Stimulated activated memory B cell treated with anti-CD40 and anti-IgM and Interleukin-4, amounts not matched to agents 10 μg/mL and 1 μg/mL and 100 μg/mL, for 72 hours (primary cell): ENCODE measurements around the gene TMPRSS9.

Experiments used
- ATAC-seq: fragments of 150-1000 bp; cut with Tn5 transposase; 2 replicates; pipeline ENCODE4 v1.10.0; 2021
- H3K27ac Mint-ChIP-seq: one replicate; pipeline ENCODE4 v1.8.0; 2022; ENCODE audit warnings: mild to moderate bottlenecking, mixed read lengths
- H3K27me3 Mint-ChIP-seq: one replicate; pipeline ENCODE4 v1.8.0; 2022; ENCODE audit warnings: mixed read lengths
- H3K36me3 Mint-ChIP-seq: one replicate; pipeline ENCODE4 v1.8.0; 2022; ENCODE audit warnings: mixed read lengths
- H3K4me1 Mint-ChIP-seq: one replicate; pipeline ENCODE4 v1.8.0; 2022; ENCODE audit warnings: mixed read lengths
- H3K4me3 Mint-ChIP-seq: one replicate; pipeline ENCODE4 v1.8.0; 2022; ENCODE audit warnings: mild to moderate bottlenecking, moderate library complexity, mixed read lengths
- H3K9me3 Mint-ChIP-seq: one replicate; pipeline ENCODE4 v1.8.0; 2022; ENCODE audit warnings: mixed read lengths

TMPRSS9 gene

GRCh38 chr19:2325281-2326046 lies 34.6 kb upstream of the TMPRSS9 start:
- peak; percentile 5 for ATAC-seq
- Mint-ChIP-seq H3K27ac (peak overlapping the region; percentile 89), H3K4me3 (peak overlapping the region; percentile 71), H3K27me3 (no peaks in the 10 kb centered on the region), H3K9me3 (no peaks in the 10 kb centered on the region), H3K36me3 (peaks cover 29% of the 10 kb centered on the region), H3K4me1 (peaks cover 66% of the 10 kb centered on the region)

GRCh38 chr19:2326699-2327360 lies 33.2 kb upstream of the TMPRSS9 start:
- Mint-ChIP-seq H3K4me3 (peak overlapping the region; percentile 96), H3K9me3 (no peaks in the 10 kb centered on the region), H3K27ac (peak overlapping the region; percentile 89), H3K36me3 (peaks cover 29% of the 10 kb centered on the region), H3K4me1 (peaks cover 77% of the 10 kb centered on the region), H3K27me3 (no peaks in the 10 kb centered on the region)
- ATAC-seq: no peak

- Mint-ChIP-seq H3K9me3 (no peaks in the 10 kb centered on the region), H3K4me3 (peak overlapping the region; percentile 96), H3K27ac (peak overlapping the region; percentile 89), H3K4me1 (peaks cover 85% of the 10 kb centered on the region), H3K36me3 (peaks cover 26% of the 10 kb centered on the region), H3K27me3 (no peaks in the 10 kb centered on the region)
- ATAC-seq: peak; percentile 59
These were observed 32.2 kb upstream of the TMPRSS9 start for GRCh38 chr19:2327773-2328400.

GRCh38 chr19:2328401-2329148 lies 31.5 kb upstream of the TMPRSS9 start, which contains the start of the genes LSM7 and SPPL2B:
TSS of gene LSM7 (minus strand) at chr19:2328586. CDS start at chr19:2328566, 20 bp downstream.
TSS of gene SPPL2B (plus strand) at chr19:2328684. CDS start at chr19:2328710, 26 bp downstream.
- Mint-ChIP-seq H3K36me3 (peaks cover 21% of the 10 kb centered on the region), H3K9me3 (no peaks in the 10 kb centered on the region), H3K27me3 (no peaks in the 10 kb centered on the region), H3K4me3 (peak within 1 kb of the TSS; percentile 96), H3K27ac (peak within 1 kb of the TSS; percentile 89), H3K4me1 (peaks cover 87% of the 10 kb centered on the region)
- peak; percentile 71 for ATAC-seq

GRCh38 chr19:2329149-2329478 lies 31.0 kb upstream of the TMPRSS9 start:
- Mint-ChIP-seq H3K27ac (peak overlapping the region; percentile 89), H3K27me3 (no peaks in the 10 kb centered on the region), H3K36me3 (peaks cover 17% of the 10 kb centered on the region), H3K4me1 (peaks cover 88% of the 10 kb centered on the region), H3K4me3 (peak overlapping the region; percentile 96), H3K9me3 (no peaks in the 10 kb centered on the region)
- no peak for ATAC-seq

GRCh38 chr19:2329501-2329916 lies 30.6 kb upstream of the TMPRSS9 start:
- Mint-ChIP-seq H3K27me3 (no peaks in the 10 kb centered on the region), H3K27ac (peak overlapping the region; percentile 89), H3K36me3 (peaks cover 13% of the 10 kb centered on the region), H3K9me3 (no peaks in the 10 kb centered on the region), H3K4me1 (peaks cover 85% of the 10 kb centered on the region), H3K4me3 (peak overlapping the region; percentile 96)
- no peak for ATAC-seq

- peaks cover 15% of the 10 kb centered on the region for H3K36me3 Mint-ChIP-seq
- no peaks in the 10 kb centered on the region for H3K27me3 Mint-ChIP-seq
- peaks cover under 1% of the 10 kb centered on the region for H3K9me3 Mint-ChIP-seq
- H3K4me1 Mint-ChIP-seq: peaks cover 78% of the 10 kb centered on the region
- H3K4me3 Mint-ChIP-seq: peak overlapping the region; percentile 42
- no peak for ATAC-seq
- H3K27ac Mint-ChIP-seq: peak overlapping the region; percentile 89
These were observed 29.8 kb upstream of the TMPRSS9 start for GRCh38 chr19:2330255-2330631.

- Mint-ChIP-seq H3K36me3 (peaks cover 16% of the 10 kb centered on the region), H3K27me3 (no peaks in the 10 kb centered on the region), H3K4me3 (peak overlapping the region; percentile 42), H3K9me3 (peaks cover 6% of the 10 kb centered on the region), H3K27ac (peak overlapping the region; percentile 89), H3K4me1 (peaks cover 78% of the 10 kb centered on the region)
- ATAC-seq: no peak
These were observed 29.3 kb upstream of the TMPRSS9 start for GRCh38 chr19:2330632-2331284.

GRCh38 chr19:2331601-2332246 lies 28.3 kb upstream of the TMPRSS9 start:
- Mint-ChIP-seq H3K27me3 (no peaks in the 10 kb centered on the region), H3K36me3 (peaks cover 19% of the 10 kb centered on the region), H3K9me3 (peaks cover 6% of the 10 kb centered on the region), H3K27ac (peak overlapping the region; percentile 89), H3K4me3 (peak overlapping the region; percentile 73), H3K4me1 (peaks cover 78% of the 10 kb centered on the region)
- ATAC-seq: peak; percentile 4

- Mint-ChIP-seq H3K9me3 (peaks cover 6% of the 10 kb centered on the region), H3K27ac (peak overlapping the region; percentile 89), H3K27me3 (no peaks in the 10 kb centered on the region), H3K4me3 (peak overlapping the region; percentile 73), H3K4me1 (peaks cover 73% of the 10 kb centered on the region), H3K36me3 (peaks cover 23% of the 10 kb centered on the region)
- peak; percentile 91 for ATAC-seq
These were observed 27.6 kb upstream of the TMPRSS9 start for GRCh38 chr19:2332341-2333026.

- H3K27ac Mint-ChIP-seq: peak overlapping the region; percentile 89
- ATAC-seq: no peak
- peaks cover 30% of the 10 kb centered on the region for H3K36me3 Mint-ChIP-seq
- peaks cover 6% of the 10 kb centered on the region for H3K9me3 Mint-ChIP-seq
- H3K4me3 Mint-ChIP-seq: peak overlapping the region; percentile 73
- no peaks in the 10 kb centered on the region for H3K27me3 Mint-ChIP-seq
- peaks cover 75% of the 10 kb centered on the region for H3K4me1 Mint-ChIP-seq
These were observed 26.8 kb upstream of the TMPRSS9 start for GRCh38 chr19:2333027-2333806.

- Mint-ChIP-seq H3K9me3 (peaks cover 6% of the 10 kb centered on the region), H3K4me3 (peak overlapping the region; percentile 73), H3K27me3 (no peaks in the 10 kb centered on the region), H3K36me3 (peaks cover 31% of the 10 kb centered on the region), H3K27ac (peak overlapping the region; percentile 89), H3K4me1 (peaks cover 75% of the 10 kb centered on the region)
- no peak for ATAC-seq
These were observed 26.3 kb upstream of the TMPRSS9 start for GRCh38 chr19:2333807-2334211.

GRCh38 chr19:2334426-2334825 lies 25.6 kb upstream of the TMPRSS9 start:
- H3K36me3 Mint-ChIP-seq: peaks cover 31% of the 10 kb centered on the region
- H3K27me3 Mint-ChIP-seq: no peaks in the 10 kb centered on the region
- H3K4me1 Mint-ChIP-seq: peaks cover 69% of the 10 kb centered on the region
- H3K9me3 Mint-ChIP-seq: peaks cover 6% of the 10 kb centered on the region
- H3K4me3 Mint-ChIP-seq: no peak overlapping the region
- no peak for ATAC-seq
- peak overlapping the region; percentile 89 for H3K27ac Mint-ChIP-seq
